Progenitor cell of endocrine pancreas (in vitro differentiated cells): ENCODE data around the gene PHLDA2. TPM values are rescaled to one million over a fixed set of nuclear protein-coding genes. Genes with fewer than 3 reads are reported as not detected.

Experiments used
- DNase-seq: peaks from one replicate; pipeline ENCODE4 v3.0.0; 2021; ENCODE audit warnings: low spot score; ENCODE audit not compliant: unreplicated experiment
- H3K27ac Mint-ChIP-seq: 2 replicates; pipeline ENCODE4 v1.8.0; 2021; ENCODE audit warnings: mild to moderate bottlenecking, moderate library complexity, mixed read lengths
- H3K27me3 Mint-ChIP-seq: 2 replicates; pipeline ENCODE4 v1.8.0; 2021; ENCODE audit warnings: mixed read lengths
- H3K36me3 Mint-ChIP-seq: 2 replicates; pipeline ENCODE4 v1.8.0; 2022; ENCODE audit warnings: mixed read lengths; ENCODE audit not compliant: insufficient read depth
- H3K4me1 Mint-ChIP-seq: 2 replicates; pipeline ENCODE4 v1.8.0; 2021; ENCODE audit warnings: low read depth, mixed read lengths
- H3K4me3 Mint-ChIP-seq: 2 replicates; pipeline ENCODE4 v1.8.0; 2021; ENCODE audit warnings: low read depth, mild to moderate bottlenecking, moderate library complexity, mixed read lengths
- H3K9me3 Mint-ChIP-seq: 2 replicates; pipeline ENCODE4 v1.8.0; 2021; ENCODE audit warnings: low read depth, mixed read lengths
- long read RNA-seq: library from polyadenylated mRNA; unstranded; transcript quantifications from one replicate; pipeline ENCODE4 v2.0.0, GENCODE V29; 2020
- total RNA-seq: library from RNA; stranded (reverse); gene quantifications from 2 replicates; pipeline ENCODE4 v1.2.1, GENCODE V29; 2021
- TF ChIP-seq, protein P1 (sequence below): fragments of 200-600 bp; sonication (generic); IDR thresholded peaks from one replicate; pipeline ENCODE4 v1.5.0; 2021; ENCODE audit warnings: antibody characterized with exemption, mild to moderate bottlenecking; ENCODE audit not compliant: unreplicated experiment

The PHLDA2 gene, protein sequence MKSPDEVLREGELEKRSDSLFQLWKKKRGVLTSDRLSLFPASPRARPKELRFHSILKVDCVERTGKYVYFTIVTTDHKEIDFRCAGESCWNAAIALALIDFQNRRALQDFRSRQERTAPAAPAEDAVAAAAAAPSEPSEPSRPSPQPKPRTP
- total RNA-seq = 1.2 and 1.9 TPM in 2 replicates
- long read RNA-seq = 0 reads

DNA sequence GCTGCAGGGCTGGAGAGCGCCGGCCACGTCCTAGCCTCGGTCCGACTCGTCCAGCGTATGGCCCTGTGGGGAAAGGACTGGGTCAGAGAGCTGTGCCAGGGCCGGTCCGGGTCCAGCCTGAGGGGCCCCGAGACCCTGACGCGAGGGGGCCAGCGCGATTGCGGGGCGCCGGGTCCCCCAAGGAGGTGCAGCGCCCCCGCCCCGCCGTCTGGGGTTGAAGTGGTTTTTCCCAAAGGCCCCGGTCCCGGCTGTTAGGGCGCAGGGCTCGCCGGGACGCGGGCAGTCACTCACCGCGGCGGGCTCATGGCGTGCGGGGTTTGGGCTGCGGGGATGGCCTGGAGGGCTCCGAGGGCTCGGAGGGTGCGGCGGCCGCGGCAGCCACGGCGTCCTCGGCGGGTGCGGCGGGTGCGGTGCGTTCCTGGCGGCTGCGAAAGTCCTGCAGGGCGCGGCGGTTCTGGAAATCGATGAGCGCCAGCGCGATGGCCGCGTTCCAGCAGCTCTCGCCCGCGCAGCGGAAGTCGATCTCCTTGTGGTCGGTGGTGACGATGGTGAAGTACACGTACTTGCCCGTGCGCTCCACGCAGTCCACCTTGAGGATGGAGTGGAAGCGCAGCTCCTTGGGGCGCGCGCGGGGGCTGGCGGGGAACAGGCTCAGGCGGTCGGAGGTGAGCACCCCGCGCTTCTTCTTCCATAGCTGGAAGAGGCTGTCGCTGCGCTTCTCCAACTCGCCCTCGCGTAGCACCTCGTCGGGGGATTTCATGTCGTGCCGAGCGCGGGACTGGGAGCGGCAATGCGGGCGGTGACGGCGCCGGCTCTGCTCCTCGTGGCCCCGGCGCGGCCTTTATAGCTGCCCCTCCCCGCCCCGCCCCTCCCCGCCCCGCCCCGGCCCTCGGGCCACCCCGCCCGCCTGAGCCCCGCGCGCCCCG is at the start of gene PHLDA2:
Gene PHLDA2, minus strand, starts transcription at position 816 of the 926 bp plus-strand sequence. Its CDS starts 56 bp downstream, at position 760.
- TF ChIP-seq, protein P1, sequence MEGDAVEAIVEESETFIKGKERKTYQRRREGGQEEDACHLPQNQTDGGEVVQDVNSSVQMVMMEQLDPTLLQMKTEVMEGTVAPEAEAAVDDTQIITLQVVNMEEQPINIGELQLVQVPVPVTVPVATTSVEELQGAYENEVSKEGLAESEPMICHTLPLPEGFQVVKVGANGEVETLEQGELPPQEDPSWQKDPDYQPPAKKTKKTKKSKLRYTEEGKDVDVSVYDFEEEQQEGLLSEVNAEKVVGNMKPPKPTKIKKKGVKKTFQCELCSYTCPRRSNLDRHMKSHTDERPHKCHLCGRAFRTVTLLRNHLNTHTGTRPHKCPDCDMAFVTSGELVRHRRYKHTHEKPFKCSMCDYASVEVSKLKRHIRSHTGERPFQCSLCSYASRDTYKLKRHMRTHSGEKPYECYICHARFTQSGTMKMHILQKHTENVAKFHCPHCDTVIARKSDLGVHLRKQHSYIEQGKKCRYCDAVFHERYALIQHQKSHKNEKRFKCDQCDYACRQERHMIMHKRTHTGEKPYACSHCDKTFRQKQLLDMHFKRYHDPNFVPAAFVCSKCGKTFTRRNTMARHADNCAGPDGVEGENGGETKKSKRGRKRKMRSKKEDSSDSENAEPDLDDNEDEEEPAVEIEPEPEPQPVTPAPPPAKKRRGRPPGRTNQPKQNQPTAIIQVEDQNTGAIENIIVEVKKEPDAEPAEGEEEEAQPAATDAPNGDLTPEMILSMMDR = peak; percentile 7
- peak; percentile 49 for DNase-seq
- peak within 1 kb of the TSS; percentile 66 for H3K4me3 Mint-ChIP-seq
- H3K9me3 Mint-ChIP-seq = no peaks in the 10 kb centered on the region
- H3K4me1 Mint-ChIP-seq = peaks cover 8% of the 10 kb centered on the region
- H3K27ac Mint-ChIP-seq = no peak within 1 kb of the TSS
- peaks cover 36% of the 10 kb centered on the region for H3K27me3 Mint-ChIP-seq
- H3K36me3 Mint-ChIP-seq = no peaks in the 10 kb centered on the region

DNA sequence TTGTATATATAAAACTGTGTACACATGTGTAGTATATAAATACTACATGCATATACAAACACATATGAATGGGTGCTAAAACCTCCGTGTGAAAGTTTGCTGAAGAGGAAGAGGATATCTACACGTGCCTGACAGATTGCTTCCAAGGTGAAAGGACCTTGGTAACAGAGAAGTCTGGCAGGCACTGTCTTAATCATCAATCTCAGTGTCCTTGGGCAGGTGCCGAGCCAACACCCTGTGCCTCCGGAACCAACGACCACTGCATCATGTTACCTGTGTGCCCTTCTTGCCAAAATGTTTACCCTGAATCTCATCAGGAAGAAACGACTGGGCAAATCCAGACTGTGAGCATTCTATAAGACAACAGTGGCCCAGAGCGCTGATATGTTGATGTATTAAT is 47.9 kb upstream of the PHLDA2 start:
- Mint-ChIP-seq H3K36me3 (peaks cover 15% of the 10 kb centered on the region), H3K4me3 (no peak overlapping the region), H3K9me3 (no peaks in the 10 kb centered on the region), H3K27ac (no peak overlapping the region), H3K27me3 (no peaks in the 10 kb centered on the region), H3K4me1 (peaks cover 3% of the 10 kb centered on the region)
- TF ChIP-seq, protein P1 = no peak
- DNase-seq = no peak

DNA sequence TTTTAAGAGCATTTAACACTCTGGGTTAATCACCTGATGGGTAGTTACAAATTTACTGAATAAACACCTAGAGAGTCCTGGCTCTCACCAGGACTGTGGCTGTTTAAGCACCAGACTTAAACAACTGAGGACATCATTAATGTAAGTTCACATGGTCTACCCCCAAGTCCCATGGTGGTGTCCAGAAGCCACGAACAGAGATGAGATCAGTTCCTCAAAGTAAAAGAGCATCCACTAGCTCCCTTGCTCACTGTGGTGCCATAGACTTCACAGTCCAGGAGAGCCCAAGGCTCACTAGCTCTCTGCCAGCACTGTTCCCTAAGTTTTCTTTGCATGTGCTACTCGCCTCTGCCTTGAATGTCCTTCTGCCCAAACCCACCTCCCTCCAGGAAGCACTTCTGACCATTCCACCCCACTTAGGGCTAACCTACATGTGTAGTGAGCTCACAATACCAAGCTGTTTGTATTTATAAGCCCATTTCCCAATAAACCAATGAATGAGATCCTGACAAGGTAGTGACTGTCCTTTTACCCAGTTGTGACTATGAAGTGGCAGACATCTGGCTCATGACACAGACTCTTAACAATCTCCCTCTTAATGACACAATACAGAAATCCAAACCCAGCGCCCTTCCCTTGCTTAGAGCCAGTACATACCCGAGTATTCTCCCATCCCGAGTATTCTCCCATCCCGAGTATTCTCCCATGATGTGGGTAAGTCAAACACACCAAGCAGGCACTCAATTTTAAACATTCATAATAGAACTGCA is 47.3 kb upstream of the PHLDA2 start:
- H3K4me1 Mint-ChIP-seq = no peaks in the 10 kb centered on the region
- peak overlapping the region; percentile 2 for H3K27ac Mint-ChIP-seq
- H3K36me3 Mint-ChIP-seq = peaks cover 15% of the 10 kb centered on the region
- DNase-seq = no peak
- no peaks in the 10 kb centered on the region for H3K9me3 Mint-ChIP-seq
- no peak overlapping the region for H3K4me3 Mint-ChIP-seq
- H3K27me3 Mint-ChIP-seq = no peaks in the 10 kb centered on the region
- TF ChIP-seq, protein P1 = no peak

DNA sequence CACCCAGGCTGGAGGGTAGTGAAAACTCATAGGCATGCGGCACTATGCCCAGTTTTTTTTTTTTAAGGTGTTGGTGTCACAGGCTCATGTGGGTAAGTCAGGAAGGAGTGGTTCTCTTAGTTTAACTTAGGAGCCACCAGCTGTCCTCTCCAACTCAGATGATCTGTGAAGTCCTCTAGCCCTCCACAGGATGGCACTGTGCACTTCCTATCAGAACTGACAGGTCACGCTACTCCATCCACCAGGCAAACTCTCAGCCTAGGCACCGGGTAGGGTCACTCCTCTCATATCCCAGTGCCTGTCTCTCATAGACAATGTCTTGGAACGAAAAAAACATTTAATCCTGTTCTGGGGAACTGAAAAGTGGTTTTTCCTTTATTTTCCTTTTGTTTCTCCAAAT is 46.4 kb upstream of the PHLDA2 start:
- Mint-ChIP-seq H3K27me3 (no peaks in the 10 kb centered on the region), H3K9me3 (no peaks in the 10 kb centered on the region), H3K36me3 (peaks cover 16% of the 10 kb centered on the region), H3K4me3 (no peak overlapping the region), H3K4me1 (no peaks in the 10 kb centered on the region), H3K27ac (no peak overlapping the region)
- DNase-seq = no peak
- TF ChIP-seq, protein P1 = peak; percentile 41

DNA sequence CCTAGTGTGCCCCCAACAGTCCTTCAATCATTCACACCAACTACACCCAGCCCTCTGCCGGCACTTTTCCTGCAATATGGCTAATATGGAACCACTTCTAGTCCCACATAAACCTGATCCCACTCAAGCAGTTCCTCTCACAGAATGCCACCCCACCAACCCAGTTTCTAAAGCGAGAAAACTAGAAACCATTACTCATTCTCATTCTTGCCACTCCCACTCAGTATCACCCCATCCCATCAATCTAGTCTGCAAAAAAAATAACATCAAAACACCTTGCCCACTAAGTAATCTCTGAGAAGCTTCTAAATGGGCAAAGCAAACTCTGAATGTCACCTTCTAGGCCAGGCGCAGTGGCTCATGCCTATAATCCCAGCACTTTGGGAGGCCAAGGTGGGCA is 45.1 kb upstream of the PHLDA2 start:
- TF ChIP-seq, protein P1 = no peak
- H3K9me3 Mint-ChIP-seq = no peaks in the 10 kb centered on the region
- DNase-seq = no peak
- peaks cover 27% of the 10 kb centered on the region for H3K36me3 Mint-ChIP-seq
- H3K27ac Mint-ChIP-seq = no peak overlapping the region
- no peaks in the 10 kb centered on the region for H3K4me1 Mint-ChIP-seq
- H3K27me3 Mint-ChIP-seq = no peaks in the 10 kb centered on the region
- H3K4me3 Mint-ChIP-seq = no peak overlapping the region
